HG02884 (cell line): ENCODE data around the gene CDC42EP3.

Source experiments
- ATAC-seq: cut with Tn5 transposase; IDR thresholded peaks from one replicate; pipeline ENCODE4 v1.9.1; 2021; ENCODE audit warnings: mild to moderate bottlenecking, moderate library complexity; ENCODE audit not compliant: unreplicated experiment

CDC42EP3 gene, protein sequence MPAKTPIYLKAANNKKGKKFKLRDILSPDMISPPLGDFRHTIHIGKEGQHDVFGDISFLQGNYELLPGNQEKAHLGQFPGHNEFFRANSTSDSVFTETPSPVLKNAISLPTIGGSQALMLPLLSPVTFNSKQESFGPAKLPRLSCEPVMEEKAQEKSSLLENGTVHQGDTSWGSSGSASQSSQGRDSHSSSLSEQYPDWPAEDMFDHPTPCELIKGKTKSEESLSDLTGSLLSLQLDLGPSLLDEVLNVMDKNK

DNA sequence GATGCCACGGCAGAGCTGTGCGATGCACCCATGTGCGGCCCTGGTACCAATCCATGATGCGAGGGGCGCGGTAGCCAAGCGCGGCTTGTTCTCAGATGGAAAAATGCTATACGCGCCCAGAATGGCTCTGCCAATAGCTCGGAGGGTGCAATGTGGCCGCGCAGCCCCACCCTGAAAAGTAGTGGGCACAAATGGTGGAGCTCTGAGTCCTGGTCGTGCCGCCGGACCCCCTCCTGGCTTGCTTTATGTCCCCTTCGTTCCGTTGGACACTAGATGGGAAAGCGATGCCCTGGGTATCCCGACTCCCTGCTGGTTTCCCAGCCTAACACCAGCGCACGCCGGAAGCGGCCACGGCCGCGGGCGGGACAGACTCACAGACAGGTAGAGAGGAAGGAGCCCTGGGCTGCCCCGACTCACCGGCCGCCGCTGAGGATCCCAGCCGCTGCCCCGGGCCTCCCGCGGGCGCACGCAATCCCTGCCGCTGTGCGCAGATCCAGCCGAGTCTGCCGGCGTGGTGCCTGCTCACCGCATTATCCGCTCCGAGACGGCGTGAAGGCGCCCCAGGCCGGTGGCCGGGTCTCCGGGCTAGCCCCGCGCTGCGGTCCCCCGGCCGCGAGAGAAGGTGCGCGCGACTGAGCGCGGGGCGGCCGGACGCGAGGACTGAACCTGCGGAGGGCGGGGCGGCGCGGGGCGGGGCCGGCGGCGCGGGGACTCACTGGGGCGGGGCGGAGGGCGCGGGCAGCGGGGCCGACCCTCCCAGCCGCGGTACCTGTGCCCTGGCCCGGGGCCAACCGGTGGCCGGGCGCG, at the start of gene CDC42EP3:
CDC42EP3 (minus strand) TSS at position 634 of the 807 bp plus-strand sequence. CDS start 25,055 bp downstream, outside the sequence.
- ATAC-seq = peak; percentile 49

- ATAC-seq = no peak
Measured at GRCh38 chr2:37721201-37721560, 49.7 kb upstream of the CDC42EP3 start.

DNA sequence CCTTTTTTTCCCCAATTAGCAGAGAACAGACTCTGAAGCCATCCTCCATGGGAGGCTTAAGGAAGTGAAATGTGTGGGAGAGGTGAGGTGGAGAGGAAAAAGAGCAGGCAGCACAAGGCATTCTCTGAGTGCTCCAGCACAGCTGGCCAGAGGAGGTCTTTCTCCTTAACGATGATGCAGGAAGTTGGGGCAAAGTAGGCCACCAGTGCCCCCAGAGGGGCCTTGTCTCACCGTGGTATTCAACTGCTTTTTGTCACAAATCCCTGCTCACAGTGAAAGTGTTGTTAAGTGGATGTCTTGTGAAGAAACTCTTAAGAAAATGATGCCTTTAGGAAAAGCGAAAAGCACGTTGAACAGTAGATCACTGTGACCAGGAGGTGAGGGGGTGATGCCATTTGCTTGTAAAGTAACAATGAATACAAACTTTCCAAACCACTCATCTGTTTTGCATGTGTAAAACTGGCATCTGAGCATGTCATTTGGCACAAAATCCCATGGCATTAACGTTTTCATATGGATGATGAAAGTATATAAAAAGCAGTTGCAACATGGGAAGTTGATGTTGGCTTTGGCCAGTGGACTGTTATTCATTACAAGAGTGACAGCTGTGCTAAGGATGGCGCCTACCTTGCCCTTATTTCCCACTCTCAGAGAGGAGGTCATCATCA, 49.2 kb upstream of the CDC42EP3 start:
- no peak for ATAC-seq

DNA sequence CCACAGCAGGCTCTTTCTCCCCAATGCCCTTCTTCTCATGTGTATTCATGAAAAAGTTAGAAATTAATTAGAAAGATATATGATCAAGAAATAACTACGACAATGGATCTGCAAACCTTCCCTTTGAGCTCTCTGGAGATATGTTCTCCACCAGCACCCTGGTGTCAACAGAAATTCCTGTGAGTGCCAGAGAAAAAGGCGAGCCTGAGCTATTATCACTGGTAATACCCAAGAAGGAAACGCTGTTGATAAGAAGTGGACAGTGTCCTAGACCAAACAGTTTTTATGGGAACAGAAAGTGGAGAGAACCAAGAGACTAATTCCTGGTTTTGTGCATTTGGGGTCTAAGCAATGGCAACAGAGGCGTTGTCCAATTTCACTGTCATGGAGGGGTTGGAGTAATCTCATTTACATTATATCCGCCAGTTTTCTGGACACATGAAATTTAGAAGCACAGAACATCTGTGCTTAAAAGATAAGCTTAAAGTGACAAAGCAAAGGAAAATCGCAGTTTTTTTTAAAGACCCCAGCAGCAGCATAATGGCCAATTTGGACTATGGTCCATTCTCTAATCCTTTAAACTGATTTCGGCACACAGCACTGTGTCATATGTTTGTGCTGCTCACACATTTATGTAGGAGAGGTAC, 47.2 kb upstream of the CDC42EP3 start:
- no peak for ATAC-seq

DNA sequence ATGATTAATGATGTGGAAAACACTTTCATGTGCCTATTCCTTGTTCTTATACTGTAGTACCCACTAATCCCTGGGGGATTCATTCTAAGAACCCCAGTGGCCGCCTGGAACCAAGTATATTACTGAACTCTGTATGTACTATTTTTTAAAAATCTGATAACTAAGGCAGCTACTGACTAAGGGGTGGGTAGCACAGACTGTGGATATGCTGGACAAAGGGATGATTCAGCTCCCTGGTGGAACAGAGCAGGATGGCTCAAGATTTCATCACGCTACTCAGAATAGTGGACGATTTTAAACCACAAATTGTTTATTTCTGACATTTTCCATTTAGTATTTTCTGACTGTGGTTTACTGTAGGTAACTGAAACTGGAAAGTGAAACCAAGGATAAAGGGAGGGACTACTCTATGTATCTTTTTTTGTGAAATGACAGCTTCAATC, 41.8 kb upstream of the CDC42EP3 start:
- no peak for ATAC-seq

DNA sequence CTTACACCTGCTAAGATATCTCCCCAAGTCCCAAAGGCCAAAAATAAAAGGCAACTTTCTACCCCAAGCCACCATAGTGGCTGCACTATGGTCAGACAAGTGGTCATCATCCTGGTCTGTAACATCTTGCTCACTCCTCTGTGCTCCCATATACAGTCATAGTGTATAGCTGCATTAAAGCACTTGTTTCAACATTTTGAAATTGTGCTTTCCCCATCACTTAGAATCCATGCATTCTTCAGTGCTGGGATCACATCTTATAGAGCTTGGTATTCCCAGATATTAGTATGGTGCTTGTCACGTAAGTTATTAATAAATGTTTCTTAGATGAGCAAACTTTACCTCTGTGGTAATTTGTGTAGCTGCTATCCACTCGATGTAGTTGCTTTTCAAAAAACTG, 40.4 kb upstream of the CDC42EP3 start:
- no peak for ATAC-seq

GRCh38 chr2:37711308-37711731, 39.9 kb upstream of the CDC42EP3 start:
- ATAC-seq = no peak

- ATAC-seq = no peak
Measured at GRCh38 chr2:37709111-37709510, 37.7 kb upstream of the CDC42EP3 start.

GRCh38 chr2:37708146-37708545, 36.7 kb upstream of the CDC42EP3 start:
- no peak for ATAC-seq

- ATAC-seq = no peak
Measured at GRCh38 chr2:37707393-37707792, 36.0 kb upstream of the CDC42EP3 start.

DNA sequence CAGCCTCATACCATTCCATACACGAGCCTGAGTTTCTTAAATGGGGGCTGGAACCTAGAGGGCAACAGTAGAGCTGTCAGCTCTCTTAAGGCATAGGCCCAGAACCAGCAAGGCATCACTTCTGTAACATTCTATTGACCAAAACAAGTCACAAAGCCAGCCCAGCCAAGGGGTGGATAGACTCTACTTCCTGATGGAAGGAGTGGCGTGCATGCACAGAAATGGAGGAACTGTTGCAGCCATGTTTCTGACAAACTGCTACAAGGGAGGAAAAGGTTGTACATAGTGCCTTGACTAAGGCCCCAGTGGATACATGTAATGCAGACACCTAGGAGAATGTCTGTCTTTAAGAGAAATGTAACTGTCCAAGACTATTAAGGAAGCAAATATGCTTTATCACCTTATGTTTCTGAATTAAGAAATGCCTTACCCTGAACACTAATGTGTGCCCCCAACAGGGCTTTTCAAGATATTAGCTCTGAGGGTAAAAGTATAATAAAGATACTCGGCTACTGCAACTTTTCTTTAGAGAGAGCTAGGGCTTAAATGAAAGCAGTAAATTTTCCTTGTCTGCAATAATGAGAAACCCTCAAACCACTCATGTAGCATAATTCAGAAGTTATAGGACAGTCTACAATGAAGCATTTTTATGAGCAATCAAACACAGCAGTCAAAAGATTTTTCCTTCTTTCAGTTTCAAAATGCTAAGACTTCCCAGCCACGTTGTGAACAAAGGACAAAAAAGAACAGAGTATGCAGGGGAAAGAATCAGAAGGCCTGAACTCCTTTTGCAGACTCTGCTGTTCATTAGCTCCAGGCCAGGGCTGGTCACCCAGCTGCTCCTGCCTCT, 35.1 kb upstream of the CDC42EP3 start:
- ATAC-seq = no peak

DNA sequence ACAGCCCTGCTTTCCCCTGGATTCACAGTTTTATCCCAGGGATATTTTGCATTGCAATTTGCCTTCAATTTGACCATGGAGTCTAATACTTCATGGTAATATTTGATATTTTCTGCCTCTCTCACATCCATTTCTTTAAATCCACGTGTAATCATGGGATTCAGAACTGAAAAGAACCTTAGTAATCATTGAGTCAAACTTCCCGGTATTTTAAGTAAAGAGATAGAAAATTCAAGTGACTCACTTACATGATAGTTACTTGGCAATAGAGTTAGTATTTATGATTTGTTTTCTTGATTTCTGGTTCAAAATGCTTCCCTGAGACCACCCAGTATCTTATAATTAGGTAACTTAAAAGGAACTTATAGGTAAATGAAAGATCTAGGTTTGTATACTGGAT, 33.7 kb upstream of the CDC42EP3 start:
- no peak for ATAC-seq

GRCh38 chr2:37698931-37699481, 27.6 kb upstream of the CDC42EP3 start:
- no peak for ATAC-seq

- ATAC-seq = no peak
Measured at GRCh38 chr2:37695336-37695735, 23.9 kb upstream of the CDC42EP3 start.

GRCh38 chr2:37692711-37693110, 21.3 kb upstream of the CDC42EP3 start:
- ATAC-seq = no peak

- no peak for ATAC-seq
Measured at GRCh38 chr2:37689751-37690150, 18.3 kb upstream of the CDC42EP3 start.

- ATAC-seq = no peak
Measured at GRCh38 chr2:37688771-37689468, 17.5 kb upstream of the CDC42EP3 start.

GRCh38 chr2:37686792-37687526, 15.5 kb upstream of the CDC42EP3 start:
- ATAC-seq = no peak

DNA sequence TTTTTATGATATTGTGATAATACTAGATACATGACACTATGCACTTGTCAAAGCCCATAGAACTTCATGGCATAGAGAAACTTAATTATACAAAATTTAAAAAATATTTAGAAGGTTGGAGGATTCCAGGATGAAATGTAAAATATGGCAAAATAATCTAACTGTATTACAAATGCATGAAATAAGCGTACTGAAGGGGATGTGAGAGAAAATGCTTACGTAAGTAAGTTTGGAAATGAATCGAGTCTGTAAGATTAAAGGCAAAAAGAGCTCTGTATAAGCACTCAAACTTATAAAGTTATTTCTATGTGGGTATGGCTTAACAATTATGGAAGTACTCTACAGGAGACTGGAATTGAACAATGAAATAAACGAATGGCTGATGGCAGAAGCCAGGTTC, 13.4 kb upstream of the CDC42EP3 start:
- no peak for ATAC-seq
